ENCODE results near the gene CRACR2B.

CRACR2B gene

GRCh38 chr11:827146-827896 lies 398 bp upstream of the CRACR2B start:
- peak overlapping the region; percentile 85 for H2AFZ ChIP-seq (ENCODE audit: low read length)
- H3K4me2 ChIP-seq (ENCODE audit: low read depth, low read length): peak overlapping the region; percentile 94
- H3K4me1 ChIP-seq (ENCODE audit: low read length): peaks cover 21% of the 10 kb centered on the region
- H3K79me2 ChIP-seq (ENCODE audit: low read length): no peaks in the 10 kb centered on the region
- H3K27ac ChIP-seq (ENCODE audit: low read length): peak overlapping the region; percentile 53; the same call in 1 of the 2 replicates
- peaks cover 8% of the 10 kb centered on the region for H3F3A ChIP-seq (ENCODE audit: insufficient read depth, low read length)
- H3K36me3 ChIP-seq (replicated peaks; ENCODE audit: insufficient read depth, low read length): no peaks in the 10 kb centered on the region
- DNase-seq: peak; percentile 60
- H3K9me2 ChIP-seq (replicated peaks; ENCODE audit: insufficient read depth, low read length): no peaks in the 10 kb centered on the region
- peak overlapping the region; percentile 66 for H3K4me3 ChIP-seq (ENCODE audit: low read length)
- no peaks in the 10 kb centered on the region for H3K9me3 ChIP-seq (replicated peaks; ENCODE audit: insufficient read depth, low read length)
- TF ChIP-seq EZH2phosphoT487 (IDR thresholded peaks at IDR 0.05; ENCODE audit: low read length): no peak
- no peak for TF ChIP-seq CTCF (IDR thresholded peaks at IDR 0.05; ENCODE audit: low read length)
- TF ChIP-seq EZH2 (optimal IDR thresholded peaks at IDR 0.05; ENCODE audit: low read depth, low read length): no peak
- H3K27me3 ChIP-seq (replicated peaks; ENCODE audit: insufficient read depth, low read length): peaks cover 15% of the 10 kb centered on the region
- H3K9ac ChIP-seq (ENCODE audit: low read length): peak overlapping the region; percentile 57
- H4K20me1 ChIP-seq (ENCODE audit: insufficient read depth, low read length): no peaks in the 10 kb centered on the region

GRCh38 chr11:828506-829175 lies 922 bp downstream of the CRACR2B start:
- H3K27ac ChIP-seq (ENCODE audit: low read length): no peak overlapping the region
- DNase-seq: no peak
- no peak for TF ChIP-seq EZH2phosphoT487 (IDR thresholded peaks at IDR 0.05; ENCODE audit: low read length)
- no peak for TF ChIP-seq CTCF (IDR thresholded peaks at IDR 0.05; ENCODE audit: low read length)
- TF ChIP-seq EZH2 (optimal IDR thresholded peaks at IDR 0.05; ENCODE audit: low read depth, low read length): no peak
- no peaks in the 10 kb centered on the region for H3K36me3 ChIP-seq (replicated peaks; ENCODE audit: insufficient read depth, low read length)
- no peaks in the 10 kb centered on the region for H4K20me1 ChIP-seq (ENCODE audit: insufficient read depth, low read length)
- H2AFZ ChIP-seq (ENCODE audit: low read length): no peak overlapping the region
- no peak overlapping the region for H3K9ac ChIP-seq (ENCODE audit: low read length)
- H3K9me2 ChIP-seq (replicated peaks; ENCODE audit: insufficient read depth, low read length): no peaks in the 10 kb centered on the region
- peaks cover 8% of the 10 kb centered on the region for H3F3A ChIP-seq (ENCODE audit: insufficient read depth, low read length)
- H3K9me3 ChIP-seq (replicated peaks; ENCODE audit: insufficient read depth, low read length): no peaks in the 10 kb centered on the region
- no peak overlapping the region for H3K4me3 ChIP-seq (ENCODE audit: low read length)
- H3K4me1 ChIP-seq (ENCODE audit: low read length): peaks cover 22% of the 10 kb centered on the region
- peak overlapping the region; percentile 85; the same call in 1 of the 2 replicates for H3K4me2 ChIP-seq (ENCODE audit: low read depth, low read length)
- H3K79me2 ChIP-seq (ENCODE audit: low read length): peaks cover 4% of the 10 kb centered on the region
- peaks cover 15% of the 10 kb centered on the region for H3K27me3 ChIP-seq (replicated peaks; ENCODE audit: insufficient read depth, low read length)

GRCh38 chr11:829176-829846 lies 1.6 kb downstream of the CRACR2B start:
- Histone ChIP-seq H3F3A (ENCODE audit: insufficient read depth, low read length) (peaks cover 8% of the 10 kb centered on the region), H3K4me3 (ENCODE audit: low read length) (peak overlapping the region; percentile 47), H2AFZ (ENCODE audit: low read length) (peak overlapping the region; percentile 15; the same call in 1 of the 2 replicates), H3K9ac (ENCODE audit: low read length) (no peak overlapping the region; the same call in 1 of the 2 replicates), H3K27me3 (replicated peaks; ENCODE audit: insufficient read depth, low read length) (peaks cover 15% of the 10 kb centered on the region), H3K36me3 (replicated peaks; ENCODE audit: insufficient read depth, low read length) (no peaks in the 10 kb centered on the region), H3K79me2 (ENCODE audit: low read length) (peaks cover 6% of the 10 kb centered on the region), H3K9me3 (replicated peaks; ENCODE audit: insufficient read depth, low read length) (no peaks in the 10 kb centered on the region), H3K4me1 (ENCODE audit: low read length) (peaks cover 25% of the 10 kb centered on the region), H3K9me2 (replicated peaks; ENCODE audit: insufficient read depth, low read length) (no peaks in the 10 kb centered on the region), H3K4me2 (ENCODE audit: low read depth, low read length) (peak overlapping the region; percentile 85), H3K27ac (ENCODE audit: low read length) (no peak overlapping the region), H4K20me1 (ENCODE audit: insufficient read depth, low read length) (no peaks in the 10 kb centered on the region)
- TF ChIP-seq EZH2 (optimal IDR thresholded peaks at IDR 0.05; ENCODE audit: low read depth, low read length): no peak
- TF ChIP-seq EZH2phosphoT487 (IDR thresholded peaks at IDR 0.05; ENCODE audit: low read length): no peak
- no peak for TF ChIP-seq CTCF (IDR thresholded peaks at IDR 0.05; ENCODE audit: low read length)
- DNase-seq: no peak
